ENCODE data around the gene MEN1. TPM values are rescaled to one million over a fixed set of nuclear protein-coding genes. Genes with fewer than 3 reads are reported as not detected.
A peak's percentile ranks its signal among the peaks of the same experiment; 100 is the strongest.

The MEN1 gene
- total and polyA plus RNA-seq, 8 donors: 8.7 to 25.3 (median 13.5) TPM

DNA sequence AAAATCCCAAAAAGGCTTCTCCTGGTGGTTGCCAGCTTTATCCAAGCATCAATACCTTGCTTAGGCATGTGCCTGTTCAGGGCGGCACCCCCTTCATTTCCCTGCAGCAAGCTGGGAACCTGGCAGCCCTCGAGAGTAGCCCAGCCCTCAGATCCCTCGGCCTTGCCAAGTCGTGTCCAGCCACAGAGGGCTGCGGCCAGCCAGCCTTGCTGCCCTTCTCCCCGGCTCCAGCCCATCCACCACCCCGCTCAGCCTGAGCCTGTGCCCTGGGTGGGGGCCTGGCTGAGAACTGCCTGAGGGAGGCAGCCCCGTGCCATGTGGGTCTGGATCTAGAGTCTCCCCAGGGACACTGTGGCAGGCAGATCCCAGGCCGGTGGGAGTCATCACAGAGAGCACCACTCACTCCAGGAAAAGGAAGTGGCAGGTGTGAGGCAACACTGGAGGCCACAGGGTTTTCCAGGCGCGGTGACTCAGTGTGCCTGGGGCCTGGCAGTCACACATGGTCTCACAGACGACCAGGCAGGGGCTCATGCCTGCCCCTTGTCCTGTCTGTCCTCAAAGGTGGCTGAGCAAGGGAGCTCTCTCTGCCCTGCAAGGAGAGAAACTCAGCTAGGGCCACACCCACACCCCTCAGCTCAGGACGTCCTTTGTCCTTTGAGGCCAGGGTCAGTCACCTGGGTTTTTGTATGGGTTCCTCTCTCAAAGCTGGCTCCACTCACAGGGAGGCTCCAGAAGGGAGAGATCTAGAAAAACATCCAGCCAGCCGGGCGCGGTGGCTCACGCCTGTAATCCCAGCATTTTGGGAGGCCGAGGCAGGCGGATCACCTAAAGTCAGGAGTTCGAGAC, 46.3 kb upstream of the MEN1 start:
- ATAC-seq (peak in 3 of 4 donors; percentile 38 to 70 (median 49)), FAIRE-seq (no peak)
- peaks cover 0 to 18% (median 0%) of the 10 kb centered on the region in 3 donors for H3K4me1 ChIP-seq

DNA sequence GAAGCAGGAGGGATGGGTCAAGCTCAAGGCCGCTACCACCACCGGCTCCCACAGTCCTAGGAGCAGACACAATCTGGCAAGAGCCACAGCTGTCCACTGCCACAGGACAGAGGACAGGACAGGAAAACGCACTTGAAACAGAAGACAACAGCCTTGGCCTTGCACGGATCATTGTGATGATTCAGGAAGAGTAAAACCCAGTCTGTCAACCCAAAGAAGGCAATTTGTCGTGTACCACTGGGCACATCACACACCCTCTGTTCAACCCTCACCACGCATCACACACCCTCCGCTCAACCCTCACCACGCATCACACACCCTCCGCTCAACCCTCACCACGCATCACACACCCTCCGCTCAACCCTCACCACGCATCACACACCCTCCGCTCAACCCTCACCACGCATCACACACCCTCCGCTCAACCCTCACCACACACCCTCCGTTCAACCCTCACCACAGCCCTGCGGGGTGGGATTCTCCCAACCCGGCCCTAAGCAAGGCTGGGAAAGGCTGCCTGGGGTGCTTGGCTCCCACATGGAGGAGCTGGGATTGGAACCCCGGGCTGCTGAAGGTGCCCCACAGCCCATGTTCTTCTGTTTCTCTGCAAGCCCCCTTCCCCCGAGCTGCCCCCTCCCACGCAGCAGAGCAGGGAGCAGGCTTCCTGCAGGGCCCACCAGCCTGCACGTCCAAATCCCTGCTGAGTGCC, 45.4 kb upstream of the MEN1 start:
- intact Hi-C loops (cut with DNase I): loop anchor here in 1 of 3 donors (10.0 kb wide), 1 partner anchor 249 kb away; no protein-coding TSS in a partner anchor
- 84 to 88% methylated on average over 16 to 20 of the region's 22 CpGs for WGBS, 2 donors
- Histone ChIP-seq H3K4me1 (peaks cover 0 to 18% (median 0%) of the 10 kb centered on the region in 3 donors), H3K4me3 (no peak overlapping the region), H3K27me3 (no peaks in the 10 kb centered on the region), H3K27ac (peak overlapping the region; percentile 33 to 62 (median 46)), H3K9me3 (no peaks in the 10 kb centered on the region), H3K36me3 (peaks cover 0 to 9% (median 0%) of the 10 kb centered on the region in 3 donors)
- DNase-seq (no peak), ATAC-seq (no peak), FAIRE-seq (no peak)
- TF ChIP-seq, protein P1, sequence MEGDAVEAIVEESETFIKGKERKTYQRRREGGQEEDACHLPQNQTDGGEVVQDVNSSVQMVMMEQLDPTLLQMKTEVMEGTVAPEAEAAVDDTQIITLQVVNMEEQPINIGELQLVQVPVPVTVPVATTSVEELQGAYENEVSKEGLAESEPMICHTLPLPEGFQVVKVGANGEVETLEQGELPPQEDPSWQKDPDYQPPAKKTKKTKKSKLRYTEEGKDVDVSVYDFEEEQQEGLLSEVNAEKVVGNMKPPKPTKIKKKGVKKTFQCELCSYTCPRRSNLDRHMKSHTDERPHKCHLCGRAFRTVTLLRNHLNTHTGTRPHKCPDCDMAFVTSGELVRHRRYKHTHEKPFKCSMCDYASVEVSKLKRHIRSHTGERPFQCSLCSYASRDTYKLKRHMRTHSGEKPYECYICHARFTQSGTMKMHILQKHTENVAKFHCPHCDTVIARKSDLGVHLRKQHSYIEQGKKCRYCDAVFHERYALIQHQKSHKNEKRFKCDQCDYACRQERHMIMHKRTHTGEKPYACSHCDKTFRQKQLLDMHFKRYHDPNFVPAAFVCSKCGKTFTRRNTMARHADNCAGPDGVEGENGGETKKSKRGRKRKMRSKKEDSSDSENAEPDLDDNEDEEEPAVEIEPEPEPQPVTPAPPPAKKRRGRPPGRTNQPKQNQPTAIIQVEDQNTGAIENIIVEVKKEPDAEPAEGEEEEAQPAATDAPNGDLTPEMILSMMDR (IDR thresholded peaks at IDR 0.05): no peak

More for the DNA sequence above, 46.3 kb upstream of the MEN1 start:
- TF ChIP-seq, protein P1 (IDR thresholded peaks at IDR 0.05): no peak
- no peak overlapping the region for H3K4me3 ChIP-seq
- H3K9me3 ChIP-seq: no peaks in the 10 kb centered on the region
- intact Hi-C loops (cut with DNase I): loop anchor here in 1 of 3 donors (10.0 kb wide), 1 partner anchor 248 kb away; no protein-coding TSS in a partner anchor
- 84 to 88% methylated on average over 20 of the region's 20 CpGs for WGBS, 2 donors
- H3K27me3 ChIP-seq: no peaks in the 10 kb centered on the region
- H3K36me3 ChIP-seq: peaks cover 0 to 9% (median 0%) of the 10 kb centered on the region in 3 donors
- peak overlapping the region in 1 of 4 donors; percentile 42 for H3K27ac ChIP-seq
- peak in 1 of 6 donors; percentile 63 for DNase-seq

DNA sequence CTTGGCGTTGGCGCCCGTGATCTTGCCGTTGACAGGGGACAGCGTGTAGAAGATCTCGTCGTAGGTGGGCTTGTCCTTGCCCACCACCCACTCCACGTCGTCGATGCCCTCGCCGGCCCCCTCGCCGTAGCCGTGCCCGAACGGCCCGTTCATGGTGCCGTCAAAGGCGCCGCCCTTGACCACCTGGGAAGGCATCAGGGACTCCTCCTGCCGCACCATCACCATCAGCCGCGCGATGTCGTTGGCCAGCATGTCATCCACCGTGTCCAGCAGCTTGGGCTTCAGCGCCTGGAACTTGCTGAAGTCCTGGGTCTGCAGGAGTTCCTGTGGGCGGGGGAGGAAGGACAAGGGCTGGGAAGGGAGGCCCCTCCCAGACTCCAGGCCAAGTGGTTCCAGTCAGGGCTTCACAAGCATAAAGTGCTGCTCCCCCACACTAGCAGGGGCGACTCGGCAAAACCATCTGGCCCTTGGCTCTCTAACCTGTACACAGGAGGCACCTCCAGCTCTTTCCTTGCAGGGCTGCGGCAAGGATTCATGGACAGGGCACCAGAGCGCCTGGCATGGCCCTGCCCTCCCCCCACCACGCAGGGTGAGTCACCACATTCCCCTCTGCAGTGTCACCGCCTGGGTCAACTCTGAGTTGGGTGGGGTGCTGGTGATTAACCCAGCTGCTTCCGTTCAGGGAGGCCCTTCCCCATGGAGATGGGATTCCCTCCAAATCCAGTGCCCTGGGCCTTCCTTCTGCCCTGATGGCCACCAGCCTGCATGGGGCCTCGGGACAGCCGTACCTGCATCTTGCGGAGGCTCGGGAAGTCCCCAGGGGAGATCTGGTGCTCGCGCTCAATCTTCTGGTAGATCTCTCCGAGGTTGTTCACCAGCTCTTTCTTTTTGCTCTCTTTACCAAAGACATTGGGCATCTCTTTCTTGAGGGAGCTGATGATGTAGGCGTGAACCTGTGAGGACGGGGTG, 44.5 kb upstream of the MEN1 start:
- H3K27ac ChIP-seq: peak overlapping the region; percentile 33 to 62 (median 46)
- H3K36me3 ChIP-seq: peaks cover 0 to 9% (median 0%) of the 10 kb centered on the region in 3 donors
- TF ChIP-seq, protein P1 (IDR thresholded peaks at IDR 0.05): no peak
- intact Hi-C loops (cut with DNase I): loop anchor here in 2 of 3 donors (5.0 to 10.0 kb wide), 2 partner anchors 37 to 250 kb away; no protein-coding TSS in a partner anchor
- FAIRE-seq (no peak), ATAC-seq (peak; percentile 81 to 88 (median 84)), DNase-seq (peak in 5 of 6 donors; percentile 52 to 76 (median 70))
- H3K27me3 ChIP-seq: no peaks in the 10 kb centered on the region
- no peaks in the 10 kb centered on the region for H3K9me3 ChIP-seq
- WGBS, 2 donors: 83 to 85% methylated on average over 45 of the region's 45 CpGs
- peaks cover 0 to 18% (median 0%) of the 10 kb centered on the region in 3 donors for H3K4me1 ChIP-seq
- no peak overlapping the region for H3K4me3 ChIP-seq

DNA sequence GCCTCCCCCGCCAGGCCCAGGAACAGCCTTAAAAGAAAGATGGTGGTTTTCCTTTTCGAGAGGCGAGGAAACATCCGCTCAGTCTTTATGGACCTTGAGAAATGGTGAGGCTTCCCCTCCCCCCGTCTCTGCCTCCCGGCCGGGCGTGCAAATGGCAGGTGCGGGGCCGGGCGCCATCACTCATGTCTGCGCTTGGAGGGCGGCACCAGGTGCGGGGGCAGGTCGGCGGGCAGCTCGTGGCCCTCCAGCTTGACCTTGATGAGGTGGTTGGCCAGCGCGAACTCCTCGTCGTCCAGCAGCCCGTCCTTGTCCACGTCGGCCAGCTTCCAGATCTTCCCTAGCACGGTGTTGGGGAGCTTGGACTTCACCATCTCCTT, 43.8 kb upstream of the MEN1 start:
- Histone ChIP-seq H3K27ac (no peak overlapping the region), H3K4me3 (no peak overlapping the region), H3K9me3 (no peaks in the 10 kb centered on the region), H3K36me3 (peaks cover 0 to 9% (median 0%) of the 10 kb centered on the region in 3 donors), H3K4me1 (peaks cover 0 to 20% (median 0%) of the 10 kb centered on the region in 3 donors), H3K27me3 (no peaks in the 10 kb centered on the region)
- DNase-seq (peak in 2 of 6 donors; percentile 40 to 62), ATAC-seq (no peak), FAIRE-seq (no peak)
- TF ChIP-seq, protein P1 (IDR thresholded peaks at IDR 0.05): no peak
- 94% methylated on average over 25 of the region's 25 CpGs for WGBS, 2 donors
- intact Hi-C loops (cut with DNase I): loop anchor here in 2 of 3 donors (5.0 to 10.0 kb wide), 2 partner anchors 38 to 251 kb away; no protein-coding TSS in a partner anchor
